ENCODE measurements around the gene TELO2. TPM values are rescaled to one million over a fixed set of nuclear protein-coding genes. Genes with fewer than 3 reads are reported as not detected.
A peak's percentile ranks its signal among the peaks of the same experiment; 100 is the strongest.

Gene TELO2
- total RNA-seq (10 to 100 TPM; 11.8 to 29.6 (median 16.7) TPM), polyA plus RNA-seq (10 to 100 TPM; 22.7 to 27.0 TPM)
- long read RNA-seq, donor 1, transcript TELO2-201 (21 exons, 3,314 nt), result major isoform, 36 of 67 reads
- long read RNA-seq, donor 1, partial matches to known transcripts, result 10 of 67 reads
- long read RNA-seq, donor 1, other reads (novel, unspliced or antisense), result 20 of 67 reads
- long read RNA-seq, donor 2, transcript TELO2-201 (21 exons, 3,314 nt), result major isoform, 105 of 193 reads
- long read RNA-seq, donor 2, partial matches to known transcripts, result 48 of 193 reads
- long read RNA-seq, donor 2, other reads (novel, unspliced or antisense), result 40 of 193 reads
- long read RNA-seq, donor 3, transcript TELO2-201 (21 exons, 3,314 nt), result major isoform, 22 of 60 reads
- long read RNA-seq, donor 3, partial matches to known transcripts, result 17 of 60 reads
- long read RNA-seq, donor 3, other reads (novel, unspliced or antisense), result 21 of 60 reads

DNA sequence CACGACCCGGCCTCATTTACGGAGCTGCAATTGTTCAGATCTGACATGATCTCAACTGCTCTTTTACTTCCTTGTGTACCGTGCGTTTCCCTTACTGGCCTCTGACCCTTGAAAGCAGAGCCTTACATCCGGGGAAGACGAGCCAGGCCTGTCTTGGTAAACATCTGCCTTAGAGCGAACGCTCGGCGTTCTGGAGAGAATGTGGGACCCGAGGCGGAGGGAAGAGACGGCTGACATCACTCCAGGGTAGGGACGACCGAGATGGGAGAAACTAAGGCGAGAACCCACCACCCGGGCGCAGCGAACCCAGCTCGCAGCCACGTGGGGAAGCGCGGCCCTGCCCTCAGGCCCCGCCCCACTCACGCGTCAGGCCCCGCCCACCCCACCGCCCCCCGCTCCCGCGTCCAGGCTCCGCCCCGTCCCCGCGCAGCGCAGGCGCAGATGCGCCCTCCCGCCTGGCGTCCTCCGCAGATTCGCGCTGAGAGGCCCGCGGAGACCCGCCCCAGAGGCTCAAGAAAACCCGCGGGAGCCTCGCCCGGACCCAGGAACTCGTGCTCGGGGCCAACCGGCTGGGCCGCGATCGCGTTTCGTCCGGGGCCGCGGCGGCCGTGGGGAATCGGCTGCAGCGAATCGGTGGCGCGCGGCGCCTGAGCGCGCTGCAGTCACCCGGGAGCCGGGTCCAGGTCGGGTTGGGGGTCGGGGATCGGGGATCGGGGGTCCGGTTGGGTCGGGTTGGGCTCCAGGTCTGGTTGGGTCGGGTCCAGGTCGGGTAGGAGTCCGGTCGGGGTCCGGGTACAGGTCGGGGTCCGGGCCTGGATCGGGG lies at the start of gene TELO2:
TSS of gene TELO2 (plus strand) at position 438 of the 823 bp plus-strand sequence. CDS start 922 bp downstream, outside the sequence.
- 1 to 7% (median 1%) methylated on average over 16 to 89 of the region's 89 CpGs for WGBS, 4 donors
- Histone ChIP-seq H3K36me3 (peaks cover 0 to 39% (median 31%) of the 10 kb centered on the region in 9 donors), H3K27ac (peak within 1 kb of the TSS; percentile 75 to 98 (median 88)), H3K9me3 (no peaks in the 10 kb centered on the region), H3K4me1 (peaks cover 0 to 31% (median 24%) of the 10 kb centered on the region in 12 donors), H3K4me3 (peak within 1 kb of the TSS; percentile 59 to 92 (median 76)), H3K27me3 (no peaks in the 10 kb centered on the region)
- DNase-seq (peak; percentile 80 to 93 (median 85)), ATAC-seq (peak; percentile 69 to 93 (median 90))
- TF ChIP-seq, protein P1, sequence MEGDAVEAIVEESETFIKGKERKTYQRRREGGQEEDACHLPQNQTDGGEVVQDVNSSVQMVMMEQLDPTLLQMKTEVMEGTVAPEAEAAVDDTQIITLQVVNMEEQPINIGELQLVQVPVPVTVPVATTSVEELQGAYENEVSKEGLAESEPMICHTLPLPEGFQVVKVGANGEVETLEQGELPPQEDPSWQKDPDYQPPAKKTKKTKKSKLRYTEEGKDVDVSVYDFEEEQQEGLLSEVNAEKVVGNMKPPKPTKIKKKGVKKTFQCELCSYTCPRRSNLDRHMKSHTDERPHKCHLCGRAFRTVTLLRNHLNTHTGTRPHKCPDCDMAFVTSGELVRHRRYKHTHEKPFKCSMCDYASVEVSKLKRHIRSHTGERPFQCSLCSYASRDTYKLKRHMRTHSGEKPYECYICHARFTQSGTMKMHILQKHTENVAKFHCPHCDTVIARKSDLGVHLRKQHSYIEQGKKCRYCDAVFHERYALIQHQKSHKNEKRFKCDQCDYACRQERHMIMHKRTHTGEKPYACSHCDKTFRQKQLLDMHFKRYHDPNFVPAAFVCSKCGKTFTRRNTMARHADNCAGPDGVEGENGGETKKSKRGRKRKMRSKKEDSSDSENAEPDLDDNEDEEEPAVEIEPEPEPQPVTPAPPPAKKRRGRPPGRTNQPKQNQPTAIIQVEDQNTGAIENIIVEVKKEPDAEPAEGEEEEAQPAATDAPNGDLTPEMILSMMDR (IDR thresholded peaks at IDR 0.05), result no peak
- TF ChIP-seq POLR2A (IDR thresholded peaks at IDR 0.05), result peak in 1 of 2 donors; percentile 20
- intact Hi-C loops (cut with DNase I), result loop anchor here in 9 of 10 donors (1.0 to 10.0 kb wide), 14 partner anchors 18 to 182 kb away; partner anchors contain the start of genes CRAMP1 (in 7 of the 9), IFT140 (in 7 of the 9), TMEM204 (in 2 of the 9) and CLCN7 (in 1 of the 9)

DNA sequence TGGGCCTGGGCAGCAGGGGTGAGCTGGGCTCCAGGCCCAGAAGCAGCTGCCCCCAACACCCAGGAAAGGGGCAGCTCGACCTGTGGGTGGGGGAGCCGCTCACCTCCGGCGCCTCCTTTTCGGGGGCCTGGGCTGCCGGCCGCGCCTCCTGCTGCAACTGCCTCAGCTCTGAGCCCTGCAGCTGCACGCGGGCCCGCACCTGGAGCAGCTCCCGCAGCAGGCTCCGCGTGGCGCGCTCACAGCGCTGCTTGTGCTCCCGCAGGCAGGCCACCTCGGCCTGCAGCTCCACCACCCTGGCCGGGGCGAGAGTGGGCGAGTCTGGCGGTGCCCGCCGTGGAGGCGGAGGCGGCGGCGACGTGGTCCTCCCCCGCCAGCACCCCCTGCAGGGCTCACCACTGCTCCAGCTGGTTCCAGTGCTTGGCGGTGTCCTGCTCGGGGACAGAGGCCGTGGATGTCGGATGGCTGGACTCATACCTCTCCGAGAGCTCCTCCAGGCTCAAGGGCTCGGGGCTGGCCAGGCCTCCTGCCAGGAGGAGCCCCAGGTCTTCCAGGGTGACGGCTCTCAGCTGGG lies 49.7 kb upstream of the TELO2 start:
- TF ChIP-seq, protein P1 (IDR thresholded peaks at IDR 0.05), result no peak
- no peak for TF ChIP-seq POLR2A (IDR thresholded peaks at IDR 0.05)
- intact Hi-C loops (cut with DNase I), result no loop called here
- H3K4me3 ChIP-seq, result no peak overlapping the region
- H3K9me3 ChIP-seq, result no peaks in the 10 kb centered on the region
- no peak overlapping the region for H3K27ac ChIP-seq
- H3K36me3 ChIP-seq, result peaks cover 0 to 33% (median 22%) of the 10 kb centered on the region in 9 donors
- 77 to 86% (median 84%) methylated on average over 20 to 38 of the region's 38 CpGs for WGBS, 4 donors
- no peak for ATAC-seq
- no peaks in the 10 kb centered on the region for H3K4me1 ChIP-seq
- H3K27me3 ChIP-seq, result no peaks in the 10 kb centered on the region
- no peak for DNase-seq

GRCh38 chr16:1443980-1444729 lies 49.0 kb upstream of the TELO2 start, which contains the start of gene CCDC154:
Gene CCDC154, minus strand, starts transcription at chr16:1444556. Its CDS starts 234 bp downstream, at chr16:1444322.
- ATAC-seq, result peak in 1 of 4 donors; percentile 17
- DNase-seq, result no peak
- intact Hi-C loops (cut with DNase I), result no loop called here

More at GRCh38 chr16:1443980-1444729, 49.0 kb upstream of the TELO2 start, which contains the start of gene CCDC154:
- no peak within 1 kb of the TSS for H3K27ac ChIP-seq
- no peaks in the 10 kb centered on the region for H3K27me3 ChIP-seq
- 71 to 84% (median 77%) methylated on average over 19 to 27 of the region's 27 CpGs for WGBS, 4 donors
- no peak within 1 kb of the TSS for H3K4me3 ChIP-seq
- H3K36me3 ChIP-seq, result peaks cover 0 to 40% (median 27%) of the 10 kb centered on the region in 9 donors
- TF ChIP-seq POLR2A (IDR thresholded peaks at IDR 0.05), result no peak
- TF ChIP-seq, protein P1 (IDR thresholded peaks at IDR 0.05), result no peak
- H3K9me3 ChIP-seq, result no peaks in the 10 kb centered on the region
- H3K4me1 ChIP-seq, result no peaks in the 10 kb centered on the region
